Measurements from ENCODE around the gene SPATA6L. TPM values are rescaled to one million over a fixed set of nuclear protein-coding genes. Genes with fewer than 3 reads are reported as not detected.

Gene SPATA6L
- total RNA-seq, 2 donors from 2014 or later: 3.6 to 10.9 TPM

DNA sequence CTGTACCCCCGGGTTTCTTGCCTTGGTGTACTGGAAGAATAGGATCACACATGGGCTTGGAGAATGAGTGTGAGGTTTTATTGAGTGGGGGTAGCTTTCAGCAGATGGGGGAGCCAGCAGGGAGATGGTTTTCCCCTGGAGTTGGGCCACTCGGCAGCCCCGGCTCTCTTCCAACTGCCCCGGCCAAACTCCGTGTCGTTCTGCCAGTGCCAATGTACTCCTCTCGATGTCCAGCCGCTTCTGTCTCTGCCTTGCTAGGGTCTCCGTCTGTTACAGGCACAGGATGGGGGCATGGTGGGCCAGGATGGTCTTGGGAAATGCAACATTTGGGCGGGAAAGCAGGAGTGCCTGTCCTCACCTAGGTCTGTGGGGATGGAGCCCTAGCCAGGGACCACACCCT is 11.7 kb downstream of the SPATA6L start:
- H3K9me3 ChIP-seq: no peaks in the 10 kb centered on the region
- ATAC-seq (no peak), DNase-seq (no peak)
- H3K36me3 ChIP-seq (replicated peaks in 1 of 2; ENCODE audit: insufficient read depth in 1 of 2, low read depth in 2 of 2): no peaks in the 10 kb centered on the region
- 89 to 92% methylated on average over 9 to 10 of the region's 10 CpGs for WGBS, 2 donors
- no peak for TF ChIP-seq POLR2A (IDR thresholded peaks at IDR 0.05)
- no peak for TF ChIP-seq CTCF (IDR thresholded peaks at IDR 0.05)
- H3K27ac ChIP-seq: no peak overlapping the region
- H3K4me3 ChIP-seq: no peak overlapping the region
- H3K4me1 ChIP-seq: peaks cover 18% of the 10 kb centered on the region
- intact Hi-C loops (cut with DNase I): no loop called here
- no peaks in the 10 kb centered on the region for H3K27me3 ChIP-seq

- Histone ChIP-seq H3K36me3 (replicated peaks in 1 of 2; ENCODE audit: insufficient read depth in 1 of 2, low read depth in 2 of 2) (no peaks in the 10 kb centered on the region), H3K4me3 (no peak overlapping the region), H3K9me3 (no peaks in the 10 kb centered on the region), H3K4me1 (peaks cover 18% of the 10 kb centered on the region), H3K27ac (no peak overlapping the region), H3K27me3 (no peaks in the 10 kb centered on the region)
- intact Hi-C loops (cut with DNase I): no loop called here
- no peak for DNase-seq
- no peak for TF ChIP-seq POLR2A (IDR thresholded peaks at IDR 0.05)
- 90 to 94% methylated on average over 9 of the region's 9 CpGs for WGBS, 2 donors
- ATAC-seq: no peak
Observed at GRCh38 chr9:4654084-4654483, 12.2 kb downstream of the SPATA6L start.

GRCh38 chr9:4642351-4642750 is 23.9 kb downstream of the SPATA6L start:
- ATAC-seq (no peak), DNase-seq (no peak)
- intact Hi-C loops (cut with DNase I): no loop called here
- H3K4me3 ChIP-seq: no peak overlapping the region
- H3K36me3 ChIP-seq (replicated peaks in 1 of 2; ENCODE audit: insufficient read depth in 1 of 2, low read depth in 2 of 2): peaks cover 0 to 3% of the 10 kb centered on the region in 2 donors
- no peaks in the 10 kb centered on the region for H3K9me3 ChIP-seq
- 92 to 97% methylated on average over 2 of the region's 2 CpGs for WGBS, 2 donors
- no peaks in the 10 kb centered on the region for H3K27me3 ChIP-seq
- TF ChIP-seq POLR2A (IDR thresholded peaks at IDR 0.05): no peak
- TF ChIP-seq CTCF (IDR thresholded peaks at IDR 0.05): no peak
- no peak overlapping the region for H3K27ac ChIP-seq
- H3K4me1 ChIP-seq: no peaks in the 10 kb centered on the region

DNA sequence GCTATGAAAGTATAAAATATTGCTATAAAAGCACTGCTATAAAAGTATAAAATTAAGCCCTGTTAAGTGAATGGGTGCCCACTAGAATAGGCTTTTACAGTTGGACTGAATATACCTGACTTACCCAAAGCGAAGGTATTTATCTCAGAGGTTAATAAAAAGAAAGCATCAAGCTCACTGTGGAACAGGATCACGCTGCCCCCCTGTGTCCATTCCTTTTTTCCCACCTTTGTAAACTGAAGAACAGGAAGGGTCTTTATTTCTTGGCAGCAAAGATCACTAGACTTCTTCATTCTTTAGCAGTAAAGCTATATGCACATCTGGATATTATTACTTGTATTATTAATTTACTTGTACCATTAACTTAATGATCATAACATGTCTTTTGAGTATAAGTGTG is 26.3 kb downstream of the SPATA6L start:
- Histone ChIP-seq H3K4me3 (no peak overlapping the region), H3K36me3 (replicated peaks in 1 of 2; ENCODE audit: insufficient read depth in 1 of 2, low read depth in 2 of 2) (peaks cover 0 to 3% of the 10 kb centered on the region in 2 donors), H3K27ac (no peak overlapping the region), H3K9me3 (no peaks in the 10 kb centered on the region), H3K4me1 (no peaks in the 10 kb centered on the region), H3K27me3 (no peaks in the 10 kb centered on the region)
- ATAC-seq: no peak
- WGBS, 2 donors: 75 to 86% methylated on average over 2 of the region's 2 CpGs
- intact Hi-C loops (cut with DNase I): no loop called here
- peak in 1 of 4 donors; percentile 14 for DNase-seq
- TF ChIP-seq CTCF (IDR thresholded peaks at IDR 0.05): peak in 2 of 7 experiments; percentile 9 to 14
- TF ChIP-seq POLR2A (IDR thresholded peaks at IDR 0.05): no peak

DNA sequence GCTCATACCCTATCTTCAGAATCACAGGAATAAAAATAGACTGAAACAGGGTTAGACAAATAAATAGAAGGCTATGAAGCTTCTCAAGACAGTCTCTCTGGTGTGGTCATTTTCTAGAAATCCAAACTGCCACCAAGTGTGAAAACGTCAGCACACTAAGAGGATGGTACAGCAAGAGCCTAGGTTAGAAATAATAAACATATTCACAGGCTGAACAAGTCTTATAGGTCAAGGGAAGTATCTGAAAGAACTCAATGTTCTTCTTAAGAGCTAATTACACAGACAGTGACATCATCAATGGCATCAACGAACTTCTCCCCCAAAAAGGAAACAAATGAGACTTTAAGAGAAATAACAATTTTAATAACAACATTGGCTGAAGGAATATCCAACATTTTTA is 26.9 kb downstream of the SPATA6L start:
- TF ChIP-seq CTCF (IDR thresholded peaks at IDR 0.05) (no peak), POLR2A (IDR thresholded peaks at IDR 0.05) (no peak)
- H3K27ac ChIP-seq: no peak overlapping the region
- H3K4me3 ChIP-seq: no peak overlapping the region
- no peaks in the 10 kb centered on the region for H3K9me3 ChIP-seq
- no peak for DNase-seq
- H3K4me1 ChIP-seq: no peaks in the 10 kb centered on the region
- H3K36me3 ChIP-seq (replicated peaks in 1 of 2; ENCODE audit: insufficient read depth in 1 of 2, low read depth in 2 of 2): peaks cover 0 to 3% of the 10 kb centered on the region in 2 donors
- no peak for ATAC-seq
- intact Hi-C loops (cut with DNase I): no loop called here
- no peaks in the 10 kb centered on the region for H3K27me3 ChIP-seq
- 44 to 57% methylated on average over 2 of the region's 2 CpGs for WGBS, 2 donors

All from body of pancreas (tissue), 4 donors.